Sigmoid colon (tissue), 7 donors: ENCODE results near the gene PLPP2. TPM values are rescaled to one million over a fixed set of nuclear protein-coding genes. Genes with fewer than 3 reads are reported as not detected.

Experiments used
- DNase-seq: peaks from one replicate; pipeline ENCODE4 v3.0.0-alpha.2; 2019
- H3K27ac ChIP-seq, 4 donors: fragments of 200-600 bp; sonication (generic); one replicate each; pipeline ENCODE4 v1.5.1; 2016 to 2019; ENCODE audit warnings: mild to moderate bottlenecking in 1 of 4
- H3K27me3 ChIP-seq, 3 donors: fragments of 200-600 bp; sonication (generic); one replicate each; pipeline ENCODE4 v1.5.1; 2019; ENCODE audit warnings: mild to moderate bottlenecking in 1 of 3
- H3K36me3 ChIP-seq, 4 donors: fragments of 200-600 bp; sonication (generic); one replicate each; pipeline ENCODE4 v1.5.1; 2016 to 2019
- H3K4me1 ChIP-seq, 4 donors: fragments of 200-600 bp; sonication (generic); one replicate each; pipeline ENCODE4 v1.5.1; 2017 to 2019
- H3K4me3 ChIP-seq, 4 donors: fragments of 200-600 bp; sonication (generic); one replicate each; pipeline ENCODE4 v1.5.1; 2017 to 2019; ENCODE audit warnings: mild to moderate bottlenecking in 2 of 4, moderate library complexity in 1 of 4
- H3K9me3 ChIP-seq, 4 donors: fragments of 200-600 bp in 3 of 4; sonication (generic) in 3 of 4; one replicate each; pipeline versions ENCODE4 v1.5.1 to v1.6.1; 2013 to 2019
- CTCF ChIP-seq, 4 experiments: fragments of 450-650 bp in 3 of 4; fragments of 200-600 bp in 1 of 4; IDR thresholded peaks; one replicate each; pipeline ENCODE4 v1.5.1; 2016 to 2019; ENCODE audit warnings: antibody characterized with exemption in 4 of 4, mild to moderate bottlenecking in 3 of 4, moderate library complexity in 2 of 4
- EP300 ChIP-seq, 4 donors: sonication (generic); formaldehyde crosslinking; IDR thresholded peaks; one replicate each; pipeline ENCODE4 v1.6.1; 2017; ENCODE audit warnings: antibody characterized with exemption in 4 of 4
- POLR2A ChIP-seq, 2 donors: fragments of 450-650 bp; IDR thresholded peaks; one replicate each; pipeline ENCODE4 v1.6.1; 2016; ENCODE audit warnings: antibody characterized with exemption in 2 of 2, mild to moderate bottlenecking in 2 of 2, moderate library complexity in 2 of 2
- POLR2AphosphoS5 ChIP-seq, 4 donors: sonication (generic); formaldehyde crosslinking; IDR thresholded peaks; one replicate each; pipeline ENCODE4 v1.6.1; 2017; ENCODE audit warnings: antibody characterized with exemption in 4 of 4
- WGBS, 2 donors: extraction: QIAGEN DNeasy Blood & Tissue Kit; methylation state at CpG; one replicate each; pipeline ENCODE4 v1.1.7; 2013; 5-methylcytosine and 5-hydroxymethylcytosine counted together
- intact Hi-C: fragments of 100-400 bp; cut with DNase I; formaldehyde crosslinking; loops from one replicate; pipeline ENCODE4 v1.15.1; 2023
- polyA plus RNA-seq, 3 donors: library from polyadenylated mRNA; stranded (reverse); fragments of 200-250 nt; gene quantifications; one replicate each; pipeline ENCODE4 v1.2.3, GENCODE V29; 2013
- total RNA-seq, 4 donors: library from RNA; depleted of rRNA; stranded (reverse); fragments of >200 nt; gene quantifications; one replicate each; pipeline ENCODE4 v1.1.0, GENCODE V29; 2016
- donor health status: healthy with polysubstance abuse.
- donor health status: Bipolar disorder and iron deficiency.
- donor health status: healthy.

The PLPP2 gene
- total and polyA plus RNA-seq, 7 donors = 1.6 to 111 (median 3.6) TPM

GRCh38 chr19:281156-281853 lies 9.9 kb downstream of the PLPP2 start:
- Histone ChIP-seq H3K27me3 (peaks cover 4 to 48% (median 18%) of the 10 kb centered on the region in 3 donors), H3K27ac (no peak overlapping the region), H3K4me1 (no peaks in the 10 kb centered on the region), H3K36me3 (no peaks in the 10 kb centered on the region), H3K9me3 (no peaks in the 10 kb centered on the region), H3K4me3 (no peak overlapping the region)
- no peak for TF ChIP-seq POLR2A (IDR thresholded peaks at IDR 0.05)
- no peak for TF ChIP-seq EP300 (IDR thresholded peaks at IDR 0.05)
- no peak for TF ChIP-seq CTCF (IDR thresholded peaks at IDR 0.05)
- TF ChIP-seq POLR2AphosphoS5 (IDR thresholded peaks at IDR 0.05) = no peak
- no peak for DNase-seq
- WGBS, 2 donors = 86 to 89% methylated on average over 16 of the region's 16 CpGs
- intact Hi-C loops = no loop called here

GRCh38 chr19:280541-281009 lies 10.6 kb downstream of the PLPP2 start:
- no peaks in the 10 kb centered on the region for H3K9me3 ChIP-seq
- no peaks in the 10 kb centered on the region for H3K4me1 ChIP-seq
- 75 to 76% methylated on average over 12 of the region's 12 CpGs for WGBS, 2 donors
- TF ChIP-seq CTCF (IDR thresholded peaks at IDR 0.05) (no peak), POLR2A (IDR thresholded peaks at IDR 0.05) (no peak)
- H3K4me3 ChIP-seq = no peak overlapping the region
- DNase-seq = no peak
- H3K36me3 ChIP-seq = no peaks in the 10 kb centered on the region
- H3K27ac ChIP-seq = no peak overlapping the region
- intact Hi-C loops = no loop called here
- H3K27me3 ChIP-seq = peaks cover 4 to 48% (median 18%) of the 10 kb centered on the region in 3 donors

- intact Hi-C loops = no loop called here
- no peaks in the 10 kb centered on the region for H3K4me1 ChIP-seq
- H3K27ac ChIP-seq = no peak overlapping the region
- H3K36me3 ChIP-seq = no peaks in the 10 kb centered on the region
- no peak for DNase-seq
- H3K27me3 ChIP-seq = peaks cover 4 to 48% (median 18%) of the 10 kb centered on the region in 3 donors
- TF ChIP-seq POLR2AphosphoS5 (IDR thresholded peaks at IDR 0.05) (no peak), CTCF (IDR thresholded peaks at IDR 0.05) (no peak), POLR2A (IDR thresholded peaks at IDR 0.05) (no peak), EP300 (IDR thresholded peaks at IDR 0.05) (no peak)
- 84 to 86% methylated on average over 10 of the region's 10 CpGs for WGBS, 2 donors
- no peak overlapping the region for H3K4me3 ChIP-seq
- no peaks in the 10 kb centered on the region for H3K9me3 ChIP-seq
Observed at GRCh38 chr19:279656-280055, 11.5 kb downstream of the PLPP2 start.

- Histone ChIP-seq H3K27me3 (peaks cover 4 to 48% (median 18%) of the 10 kb centered on the region in 3 donors), H3K36me3 (no peaks in the 10 kb centered on the region), H3K4me3 (no peak overlapping the region), H3K27ac (no peak overlapping the region), H3K9me3 (no peaks in the 10 kb centered on the region), H3K4me1 (no peaks in the 10 kb centered on the region)
- intact Hi-C loops = no loop called here
- WGBS, 2 donors = 89 to 93% methylated on average over 8 of the region's 8 CpGs
- no peak for TF ChIP-seq CTCF (IDR thresholded peaks at IDR 0.05)
- no peak for DNase-seq
Observed at GRCh38 chr19:279231-279630, 12.0 kb downstream of the PLPP2 start.
